Neural crest cell (in vitro differentiated cells): Measurements from ENCODE around the gene SUPT20HL1. TPM values are rescaled to one million over a fixed set of nuclear protein-coding genes. Genes with fewer than 3 reads are reported as not detected.

Experiments
- DNase-seq: peaks from one replicate; pipeline ENCODE4 v3.0.0; 2021; ENCODE audit warnings: low read depth, mixed read lengths, low spot score
- H3K27ac Mint-ChIP-seq: one replicate; pipeline ENCODE4 v1.8.0; 2021; ENCODE audit warnings: mild to moderate bottlenecking, mixed read lengths; ENCODE audit not compliant: unreplicated experiment
- H3K27me3 Mint-ChIP-seq: 2 replicates; pipeline ENCODE4 v1.8.0; 2021; ENCODE audit warnings: low read depth, mild to moderate bottlenecking, mixed read lengths
- H3K36me3 Mint-ChIP-seq: 2 replicates; pipeline ENCODE4 v1.8.0; 2021; ENCODE audit warnings: low read depth, mild to moderate bottlenecking, mixed read lengths
- H3K4me1 Mint-ChIP-seq: 2 replicates; pipeline ENCODE4 v1.8.0; 2021; ENCODE audit warnings: mixed read lengths
- H3K4me3 Mint-ChIP-seq: one replicate; pipeline ENCODE4 v1.8.0; 2021; ENCODE audit warnings: mild to moderate bottlenecking, mixed read lengths
- H3K9me3 Mint-ChIP-seq: 2 replicates; pipeline ENCODE4 v1.8.0; 2021; ENCODE audit warnings: mixed read lengths
- CTCF ChIP-seq: fragments of 200-600 bp; sonication (generic); conservative IDR thresholded peaks from 2 replicates; pipeline ENCODE4 v1.5.0; 2021; ENCODE audit warnings: antibody characterized with exemption, mild to moderate bottlenecking
- total RNA-seq: library from RNA; stranded (reverse); gene quantifications from 2 replicates; pipeline ENCODE4 v1.2.1, GENCODE V29; 2021

SUPT20HL1 gene
- total RNA-seq, 1 donor from 2014 or later: not detected

- H3K27ac Mint-ChIP-seq: no peak overlapping the region
- H3K36me3 Mint-ChIP-seq: no peaks in the 10 kb centered on the region
- DNase-seq: no peak
- no peaks in the 10 kb centered on the region for H3K4me1 Mint-ChIP-seq
- no peak for TF ChIP-seq CTCF
- H3K9me3 Mint-ChIP-seq: peaks cover 4% of the 10 kb centered on the region
- H3K4me3 Mint-ChIP-seq: no peak overlapping the region
- H3K27me3 Mint-ChIP-seq: no peaks in the 10 kb centered on the region
Measured at GRCh38 chrX:24405959-24406358, 45.5 kb downstream of the SUPT20HL1 start.

Other genes with a start within 250 kb of the SUPT20HL1 start
- 83.6 and 88.4 TPM in 2 replicates for gene ZFX, start 210.9 kb upstream of the SUPT20HL1 start, total RNA-seq
- gene SUPT20HL2, start 46.6 kb upstream of the SUPT20HL1 start, total RNA-seq: not detected in 2 replicates
- 21.1 and 22.0 TPM in 2 replicates for gene PDK3, start 104.6 kb downstream of the SUPT20HL1 start, total RNA-seq